WTC11 (cell line): ENCODE measurements around the gene MMP8. TPM values are rescaled to one million over a fixed set of nuclear protein-coding genes. Genes with fewer than 3 reads are reported as not detected.

Experiments
- ATAC-seq: fragments of 200-7000 bp; cut with Tn5 transposase; 2 replicates; pipeline ENCODE4 v1.10.0; 2021; ENCODE audit warnings: mild to moderate bottlenecking, moderate library complexity
- CTCF ChIA-PET: fragments of 300-600 bp; sonication (Branson Sonifier 250); formaldehyde crosslinking; loops from one replicate; lab custom pipeline; 2021; ENCODE audit warnings: antibody characterized with exemption; lab: Charles Lee
- POLR2A ChIA-PET: fragments of 350-600 bp; sonication (Branson Sonifier 250); formaldehyde crosslinking; loops from one replicate; lab custom pipeline; 2021; ENCODE audit warnings: antibody characterized with exemption; lab: Charles Lee
- DNase-seq: peaks from one replicate; pipeline ENCODE4 v3.0.0; 2021; ENCODE audit warnings: low spot score
- H3K27ac Mint-ChIP-seq: 2 replicates; pipeline ENCODE4 v1.8.0; 2021; ENCODE audit warnings: mixed read lengths
- H3K27me3 Mint-ChIP-seq: 2 replicates; pipeline ENCODE4 v1.8.0; 2021; ENCODE audit warnings: low read depth, mild to moderate bottlenecking, moderate library complexity, mixed read lengths
- H3K36me3 Mint-ChIP-seq: 2 replicates; pipeline ENCODE4 v1.8.0; 2021; ENCODE audit warnings: mixed read lengths
- H3K4me1 Mint-ChIP-seq: 2 replicates; pipeline ENCODE4 v1.8.0; 2022; ENCODE audit warnings: mixed read lengths
- H3K4me3 Mint-ChIP-seq: 2 replicates; pipeline ENCODE4 v1.8.0; 2021; ENCODE audit warnings: mild to moderate bottlenecking, moderate library complexity, mixed read lengths
- H3K9me3 Mint-ChIP-seq: 2 replicates; pipeline ENCODE4 v1.8.0; 2021; ENCODE audit warnings: mixed read lengths
- AFF4 ChIP-seq: sonication (generic); formaldehyde crosslinking; IDR thresholded peaks from 2 replicates; pipeline ENCODE4 v1.8.1; 2023; ENCODE audit warnings: mild to moderate bottlenecking, missing genetic modification reagents, borderline replicate concordance
- ARID4B ChIP-seq: sonication (generic); formaldehyde crosslinking; IDR thresholded peaks from 2 replicates; pipeline ENCODE4 v1.8.0; 2023; ENCODE audit warnings: missing genetic modification reagents, mild to moderate bottlenecking, borderline replicate concordance
- ATF1 ChIP-seq: sonication (generic); formaldehyde crosslinking; IDR thresholded peaks from 2 replicates; pipeline ENCODE4 v1.8.1; 2023; ENCODE audit warnings: mild to moderate bottlenecking, moderate library complexity, missing genetic modification reagents
- ATF2 ChIP-seq: sonication (generic); formaldehyde crosslinking; IDR thresholded peaks from 2 replicates; pipeline ENCODE4 v1.8.1; 2022; ENCODE audit warnings: low read depth, missing genetic modification reagents, borderline replicate concordance
- CTCF ChIP-seq: fragments of 200-600 bp; IDR thresholded peaks from 2 replicates; pipeline ENCODE4 v1.8.0; 2022; ENCODE audit warnings: antibody characterized with exemption
- EMX1 ChIP-seq: fragments of 250-450 bp; sonication (Bioruptor Pico); IDR thresholded peaks from 2 replicates; pipeline ENCODE4 v1.8.0; 2021; ENCODE audit warnings: mild to moderate bottlenecking
- ETV6 ChIP-seq: sonication (generic); formaldehyde crosslinking; IDR thresholded peaks from 2 replicates; pipeline ENCODE4 v1.8.1; 2022; ENCODE audit warnings: mild to moderate bottlenecking, missing genetic modification reagents
- HMGXB4 ChIP-seq: sonication (generic); formaldehyde crosslinking; IDR thresholded peaks from 2 replicates; pipeline ENCODE4 v1.8.1; 2023; ENCODE audit warnings: mild to moderate bottlenecking, moderate library complexity, missing genetic modification reagents
- OVOL2 ChIP-seq: fragments of 250-450 bp; sonication (Bioruptor Pico); IDR thresholded peaks from 2 replicates; pipeline ENCODE4 v1.9.0; 2021; ENCODE audit warnings: mild to moderate bottlenecking, borderline replicate concordance
- PREB ChIP-seq: sonication (generic); formaldehyde crosslinking; IDR thresholded peaks from 2 replicates; pipeline ENCODE4 v1.8.1; 2022; ENCODE audit warnings: mild to moderate bottlenecking, missing genetic modification reagents, moderate library complexity, borderline replicate concordance
- PRRX2 ChIP-seq: fragments of 250-450 bp; sonication (Bioruptor Pico); IDR thresholded peaks from 2 replicates; pipeline ENCODE4 v1.8.0; 2021; ENCODE audit warnings: mild to moderate bottlenecking
- SMAD3 ChIP-seq: sonication (generic); formaldehyde crosslinking; IDR thresholded peaks from 2 replicates; pipeline ENCODE4 v1.8.0; 2022; ENCODE audit warnings: missing genetic modification reagents, mild to moderate bottlenecking, borderline replicate concordance
- SMAD4 ChIP-seq: sonication (generic); formaldehyde crosslinking; IDR thresholded peaks from 2 replicates; pipeline ENCODE4 v1.8.0; 2022; ENCODE audit warnings: mild to moderate bottlenecking, missing genetic modification reagents
- SP1 ChIP-seq: sonication (generic); formaldehyde crosslinking; conservative IDR thresholded peaks from 2 replicates; pipeline ENCODE4 v1.8.1; 2022; ENCODE audit warnings: missing genetic modification reagents
- STAT6 ChIP-seq: sonication (generic); formaldehyde crosslinking; conservative IDR thresholded peaks from 2 replicates; pipeline ENCODE4 v1.8.1; 2023; ENCODE audit warnings: mild to moderate bottlenecking, low read depth, missing genetic modification reagents, moderate library complexity
- ZNF219 ChIP-seq: sonication (generic); formaldehyde crosslinking; IDR thresholded peaks from 2 replicates; pipeline ENCODE4 v1.8.0; 2023; ENCODE audit warnings: missing genetic modification reagents, mild to moderate bottlenecking, borderline replicate concordance
- ZNF263 ChIP-seq: sonication (generic); formaldehyde crosslinking; IDR thresholded peaks from 2 replicates; pipeline ENCODE4 v1.8.1; 2022; ENCODE audit warnings: low read depth, mild to moderate bottlenecking, moderate library complexity, missing genetic modification reagents
- total RNA-seq: library from RNA; stranded (reverse); gene quantifications from 3 replicates; pipeline ENCODE4 v1.2.3, GENCODE V29; 2021

MMP8 gene
- total RNA-seq, 1 experiment from 2014 or later = not detected

- Mint-ChIP-seq H3K4me1 (peaks cover 39% of the 10 kb centered on the region), H3K9me3 (peaks cover 4% of the 10 kb centered on the region; the same call in 1 of the 2 replicates), H3K27ac (no peak overlapping the region), H3K36me3 (no peaks in the 10 kb centered on the region), H3K27me3 (no peaks in the 10 kb centered on the region; the same call in 1 of the 2 replicates), H3K4me3 (no peak overlapping the region)
- TF ChIP-seq PREB (CRISPR knock-in tag) (no peak), ATF2 (CRISPR knock-in tag) (no peak), AFF4 (no peak), EMX1 (no peak), ETV6 (CRISPR knock-in tag) (no peak), ZNF219 (no peak), ATF1 (CRISPR knock-in tag) (no peak)
- DNase-seq (no peak), ATAC-seq (peak; percentile 60)
- POLR2A ChIA-PET = no interaction called here
- CTCF ChIA-PET = interaction anchor here (1.9 to 4.7 kb wide), 2 partner anchors 10 to 63 kb away, joined by 6 to 30 read pairs; no protein-coding TSS in a partner anchor
Measured at GRCh38 chr11:102676084-102676483, 48.7 kb downstream of the MMP8 start.

GRCh38 chr11:102669664-102670063, 55.1 kb downstream of the MMP8 start:
- POLR2A ChIA-PET = no interaction called here
- peaks cover 14% of the 10 kb centered on the region for H3K4me1 Mint-ChIP-seq
- TF ChIP-seq ZNF263 (no peak), PRRX2 (no peak), CTCF (no peak), SMAD4 (CRISPR knock-in tag) (no peak), SP1 (CRISPR knock-in tag) (no peak), ARID4B (CRISPR knock-in tag) (no peak), OVOL2 (CRISPR knock-in tag) (no peak), HMGXB4 (no peak), SMAD3 (CRISPR knock-in tag) (no peak), STAT6 (no peak)

More at GRCh38 chr11:102669664-102670063, 55.1 kb downstream of the MMP8 start:
- Mint-ChIP-seq H3K36me3 (no peaks in the 10 kb centered on the region), H3K27me3 (no peaks in the 10 kb centered on the region), H3K4me3 (no peak overlapping the region), H3K27ac (no peak overlapping the region), H3K9me3 (no peaks in the 10 kb centered on the region; the same call in 1 of the 2 replicates)
- ATAC-seq (no peak), DNase-seq (no peak)
- CTCF ChIA-PET = no interaction called here
